WTC11 (cell line): ENCODE measurements around the gene GPR153. TPM values are rescaled to one million over a fixed set of nuclear protein-coding genes. Genes with fewer than 3 reads are reported as not detected.
"Not testable (repeated sequence)": the region's sequence is repeated elsewhere in the genome, so short reads cannot be mapped to it uniquely, and the experiment has no call there.

ENCODE experiments used
- ATAC-seq: fragments of 200-7000 bp; cut with Tn5 transposase; 2 replicates; pipeline ENCODE4 v1.10.0; 2021; ENCODE audit warnings: mild to moderate bottlenecking, moderate library complexity
- CTCF ChIA-PET: fragments of 300-600 bp; sonication (Branson Sonifier 250); formaldehyde crosslinking; loops from one replicate; lab custom pipeline; 2021; ENCODE audit warnings: antibody characterized with exemption; lab: Charles Lee
- POLR2A ChIA-PET: fragments of 350-600 bp; sonication (Branson Sonifier 250); formaldehyde crosslinking; loops from one replicate; lab custom pipeline; 2021; ENCODE audit warnings: antibody characterized with exemption; lab: Charles Lee
- DNase-seq: peaks from one replicate; pipeline ENCODE4 v3.0.0; 2021; ENCODE audit warnings: low spot score
- H3K27ac Mint-ChIP-seq: 2 replicates; pipeline ENCODE4 v1.8.0; 2021; ENCODE audit warnings: mixed read lengths
- H3K27me3 Mint-ChIP-seq: 2 replicates; pipeline ENCODE4 v1.8.0; 2021; ENCODE audit warnings: low read depth, mild to moderate bottlenecking, moderate library complexity, mixed read lengths
- H3K36me3 Mint-ChIP-seq: 2 replicates; pipeline ENCODE4 v1.8.0; 2021; ENCODE audit warnings: mixed read lengths
- H3K4me1 Mint-ChIP-seq: 2 replicates; pipeline ENCODE4 v1.8.0; 2022; ENCODE audit warnings: mixed read lengths
- H3K4me3 Mint-ChIP-seq: 2 replicates; pipeline ENCODE4 v1.8.0; 2021; ENCODE audit warnings: mild to moderate bottlenecking, moderate library complexity, mixed read lengths
- H3K9me3 Mint-ChIP-seq: 2 replicates; pipeline ENCODE4 v1.8.0; 2021; ENCODE audit warnings: mixed read lengths
- CDX4 ChIP-seq: fragments of 250-450 bp; sonication (Bioruptor Pico); IDR thresholded peaks from 2 replicates; pipeline ENCODE4 v1.9.0; 2021; ENCODE audit warnings: moderate library complexity, mild to moderate bottlenecking, inconsistent platforms, borderline replicate concordance
- CREB1 ChIP-seq: sonication (generic); formaldehyde crosslinking; IDR thresholded peaks from 2 replicates; pipeline ENCODE4 v1.8.0; 2023; ENCODE audit warnings: mild to moderate bottlenecking, missing genetic modification reagents
- CTCF ChIP-seq: fragments of 200-600 bp; IDR thresholded peaks from 2 replicates; pipeline ENCODE4 v1.8.0; 2022; ENCODE audit warnings: antibody characterized with exemption
- FOXP1 ChIP-seq: sonication (generic); formaldehyde crosslinking; IDR thresholded peaks from 2 replicates; pipeline ENCODE4 v1.8.0; 2022; ENCODE audit warnings: missing genetic modification reagents, mild to moderate bottlenecking, moderate library complexity, borderline replicate concordance
- GABPB1 ChIP-seq: sonication (generic); formaldehyde crosslinking; IDR thresholded peaks from 2 replicates; pipeline ENCODE4 v1.8.1; 2023; ENCODE audit warnings: mild to moderate bottlenecking, missing genetic modification reagents
- JAZF1 ChIP-seq: fragments of 250-450 bp; sonication (Bioruptor Pico); IDR thresholded peaks from 2 replicates; pipeline ENCODE4 v1.9.0; 2021; ENCODE audit warnings: moderate library complexity, mild to moderate bottlenecking, inconsistent platforms
- MXD4 ChIP-seq: fragments of 250-450 bp; sonication (Bioruptor Pico); IDR thresholded peaks from 2 replicates; pipeline ENCODE4 v1.8.0; 2021; ENCODE audit warnings: mild to moderate bottlenecking, moderate library complexity, borderline replicate concordance
- MYBL2 ChIP-seq: sonication (generic); formaldehyde crosslinking; IDR thresholded peaks from 2 replicates; pipeline ENCODE4 v1.8.1; 2023; ENCODE audit warnings: mild to moderate bottlenecking, moderate library complexity, missing genetic modification reagents
- NFATC4 ChIP-seq: fragments of 250-450 bp; sonication (Bioruptor Pico); IDR thresholded peaks from 2 replicates; pipeline ENCODE4 v1.9.0; 2021; ENCODE audit warnings: mild to moderate bottlenecking
- NFYB ChIP-seq: sonication (generic); formaldehyde crosslinking; conservative IDR thresholded peaks from 2 replicates; pipeline ENCODE4 v1.8.0; 2022; ENCODE audit warnings: low read depth, missing genetic modification reagents
- NR2C2 ChIP-seq: sonication (generic); formaldehyde crosslinking; IDR thresholded peaks from 2 replicates; pipeline ENCODE4 v1.8.0; 2022; ENCODE audit warnings: mild to moderate bottlenecking, missing genetic modification reagents
- SOX15 ChIP-seq: fragments of 250-450 bp; sonication (Bioruptor Pico); IDR thresholded peaks from 2 replicates; pipeline ENCODE4 v1.9.0; 2021; ENCODE audit warnings: mild to moderate bottlenecking
- TEAD1 ChIP-seq: sonication (generic); formaldehyde crosslinking; IDR thresholded peaks from 2 replicates; pipeline ENCODE4 v1.8.0; 2022; ENCODE audit warnings: mild to moderate bottlenecking, missing genetic modification reagents
- TEAD4 ChIP-seq: sonication (generic); formaldehyde crosslinking; IDR thresholded peaks from 2 replicates; pipeline ENCODE4 v1.8.0; 2022; ENCODE audit warnings: mild to moderate bottlenecking, missing genetic modification reagents
- ZNF281 ChIP-seq: sonication (generic); formaldehyde crosslinking; IDR thresholded peaks from 2 replicates; pipeline ENCODE4 v1.8.0; 2023; ENCODE audit warnings: mild to moderate bottlenecking, missing genetic modification reagents
- ZNF317 ChIP-seq: sonication (generic); formaldehyde crosslinking; IDR thresholded peaks from 2 replicates; pipeline ENCODE4 v1.8.1; 2023; ENCODE audit warnings: low read depth, mild to moderate bottlenecking, moderate library complexity, missing genetic modification reagents, borderline replicate concordance
- ZNF396 ChIP-seq: fragments of 250-450 bp; sonication (Bioruptor Pico); IDR thresholded peaks from 2 replicates; pipeline ENCODE4 v1.8.0; 2021; ENCODE audit warnings: mild to moderate bottlenecking, moderate library complexity, borderline replicate concordance
- ZNF512 ChIP-seq: sonication (generic); formaldehyde crosslinking; IDR thresholded peaks from 2 replicates; pipeline ENCODE4 v1.8.1; 2022; ENCODE audit warnings: missing genetic modification reagents, borderline replicate concordance
- total RNA-seq: library from RNA; stranded (reverse); gene quantifications from 3 replicates; pipeline ENCODE4 v1.2.3, GENCODE V29; 2021
- TF ChIP-seq, protein P1 (sequence below): sonication (generic); formaldehyde crosslinking; IDR thresholded peaks from 2 replicates; pipeline ENCODE4 v1.8.1; 2022; ENCODE audit warnings: mild to moderate bottlenecking, moderate library complexity, missing genetic modification reagents
- TF ChIP-seq, protein P2 (sequence below): sonication (generic); formaldehyde crosslinking; IDR thresholded peaks from 2 replicates; pipeline ENCODE4 v1.8.1; 2023; ENCODE audit warnings: mild to moderate bottlenecking, missing genetic modification reagents, borderline replicate concordance

Gene GPR153
- total RNA-seq, 1 experiment from 2014 or later = 13.4 TPM

DNA sequence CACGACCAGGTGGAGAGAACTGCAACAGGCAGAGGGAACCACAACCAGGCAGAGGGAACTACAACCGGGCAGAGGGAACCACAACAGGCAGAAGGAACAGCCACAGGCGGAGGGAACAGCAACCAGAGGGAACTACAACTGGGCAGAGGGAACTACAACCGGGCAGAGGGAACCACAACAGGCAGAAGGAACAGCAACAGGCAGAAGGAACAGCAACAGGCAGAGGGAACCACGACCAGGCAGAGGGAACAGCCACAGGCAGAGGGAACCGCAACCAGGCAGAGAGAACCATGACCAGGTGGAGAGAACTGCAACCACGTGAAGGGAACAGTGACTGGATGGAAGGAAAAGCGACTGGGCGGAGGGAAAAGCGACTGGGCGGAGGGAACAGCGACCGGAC is 47.6 kb upstream of the GPR153 start (continued):
- TF ChIP-seq, protein P1, sequence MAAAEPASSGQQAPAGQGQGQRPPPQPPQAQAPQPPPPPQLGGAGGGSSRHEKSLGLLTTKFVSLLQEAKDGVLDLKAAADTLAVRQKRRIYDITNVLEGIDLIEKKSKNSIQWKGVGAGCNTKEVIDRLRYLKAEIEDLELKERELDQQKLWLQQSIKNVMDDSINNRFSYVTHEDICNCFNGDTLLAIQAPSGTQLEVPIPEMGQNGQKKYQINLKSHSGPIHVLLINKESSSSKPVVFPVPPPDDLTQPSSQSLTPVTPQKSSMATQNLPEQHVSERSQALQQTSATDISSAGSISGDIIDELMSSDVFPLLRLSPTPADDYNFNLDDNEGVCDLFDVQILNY (CRISPR knock-in tag) = no peak
- TF ChIP-seq MYBL2 (CRISPR knock-in tag) = no peak
- TF ChIP-seq FOXP1 (CRISPR knock-in tag) = no peak
- TF ChIP-seq ZNF396 (CRISPR knock-in tag) = no peak
- TF ChIP-seq ZNF281 (CRISPR knock-in tag) = no peak
- TF ChIP-seq, protein P2, sequence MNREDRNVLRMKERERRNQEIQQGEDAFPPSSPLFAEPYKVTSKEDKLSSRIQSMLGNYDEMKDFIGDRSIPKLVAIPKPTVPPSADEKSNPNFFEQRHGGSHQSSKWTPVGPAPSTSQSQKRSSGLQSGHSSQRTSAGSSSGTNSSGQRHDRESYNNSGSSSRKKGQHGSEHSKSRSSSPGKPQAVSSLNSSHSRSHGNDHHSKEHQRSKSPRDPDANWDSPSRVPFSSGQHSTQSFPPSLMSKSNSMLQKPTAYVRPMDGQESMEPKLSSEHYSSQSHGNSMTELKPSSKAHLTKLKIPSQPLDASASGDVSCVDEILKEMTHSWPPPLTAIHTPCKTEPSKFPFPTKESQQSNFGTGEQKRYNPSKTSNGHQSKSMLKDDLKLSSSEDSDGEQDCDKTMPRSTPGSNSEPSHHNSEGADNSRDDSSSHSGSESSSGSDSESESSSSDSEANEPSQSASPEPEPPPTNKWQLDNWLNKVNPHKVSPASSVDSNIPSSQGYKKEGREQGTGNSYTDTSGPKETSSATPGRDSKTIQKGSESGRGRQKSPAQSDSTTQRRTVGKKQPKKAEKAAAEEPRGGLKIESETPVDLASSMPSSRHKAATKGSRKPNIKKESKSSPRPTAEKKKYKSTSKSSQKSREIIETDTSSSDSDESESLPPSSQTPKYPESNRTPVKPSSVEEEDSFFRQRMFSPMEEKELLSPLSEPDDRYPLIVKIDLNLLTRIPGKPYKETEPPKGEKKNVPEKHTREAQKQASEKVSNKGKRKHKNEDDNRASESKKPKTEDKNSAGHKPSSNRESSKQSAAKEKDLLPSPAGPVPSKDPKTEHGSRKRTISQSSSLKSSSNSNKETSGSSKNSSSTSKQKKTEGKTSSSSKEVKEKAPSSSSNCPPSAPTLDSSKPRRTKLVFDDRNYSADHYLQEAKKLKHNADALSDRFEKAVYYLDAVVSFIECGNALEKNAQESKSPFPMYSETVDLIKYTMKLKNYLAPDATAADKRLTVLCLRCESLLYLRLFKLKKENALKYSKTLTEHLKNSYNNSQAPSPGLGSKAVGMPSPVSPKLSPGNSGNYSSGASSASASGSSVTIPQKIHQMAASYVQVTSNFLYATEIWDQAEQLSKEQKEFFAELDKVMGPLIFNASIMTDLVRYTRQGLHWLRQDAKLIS = no peak
- no peak for TF ChIP-seq CDX4 (CRISPR knock-in tag)
- no peak for TF ChIP-seq CTCF

- Mint-ChIP-seq H3K9me3 (peaks cover 36% of the 10 kb centered on the region), H3K36me3 (peaks cover 42% of the 10 kb centered on the region)
- not testable (repeated sequence) for H3K4me1 Mint-ChIP-seq
These were observed 46.8 kb upstream of the GPR153 start for GRCh38 chr1:6307682-6308081.

DNA sequence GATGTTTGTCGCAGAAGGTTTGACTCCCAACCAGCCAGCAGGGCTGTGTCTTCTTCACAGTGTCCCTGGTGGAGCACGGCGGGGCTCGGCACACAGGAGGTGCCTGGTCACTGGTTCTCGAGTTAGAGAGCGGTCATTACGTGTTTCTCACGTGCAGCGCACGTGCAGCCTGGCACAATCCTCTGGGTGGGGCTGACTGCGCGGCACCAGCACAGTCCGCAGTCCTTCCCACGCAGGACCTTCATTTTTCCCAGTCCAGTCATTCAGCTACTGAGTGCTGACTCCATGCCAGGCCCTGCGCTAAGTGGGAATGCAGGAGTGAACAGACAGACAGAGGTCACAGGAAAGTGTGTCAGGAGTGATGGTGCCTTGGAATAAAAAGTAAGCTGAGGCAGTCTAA is 46.2 kb upstream of the GPR153 start:
- CTCF ChIA-PET = no interaction called here
- Mint-ChIP-seq H3K27me3 (no peaks in the 10 kb centered on the region), H3K36me3 (peaks cover 46% of the 10 kb centered on the region), H3K9me3 (peaks cover 36% of the 10 kb centered on the region), H3K4me3 (no peak overlapping the region), H3K27ac (no peak overlapping the region), H3K4me1 (no peaks in the 10 kb centered on the region)
- POLR2A ChIA-PET = no interaction called here
- ATAC-seq (no peak), DNase-seq (no peak)
- TF ChIP-seq MYBL2 (CRISPR knock-in tag) (no peak), SOX15 (CRISPR knock-in tag) (no peak), CREB1 (CRISPR knock-in tag) (no peak), JAZF1 (CRISPR knock-in tag) (no peak), MXD4 (CRISPR knock-in tag) (no peak), NFYB (CRISPR knock-in tag) (no peak), ZNF512 (CRISPR knock-in tag) (no peak), NFATC4 (CRISPR knock-in tag) (no peak), GABPB1 (no peak), CTCF (no peak), TEAD4 (CRISPR knock-in tag) (no peak), ZNF317 (CRISPR knock-in tag) (no peak), NR2C2 (no peak), TEAD1 (CRISPR knock-in tag) (no peak)

More at GRCh38 chr1:6307682-6308081, 46.8 kb upstream of the GPR153 start:
- H3K4me3 Mint-ChIP-seq, DNase-seq, CTCF ChIA-PET, POLR2A ChIA-PET, H3K27me3 Mint-ChIP-seq, ATAC-seq, H3K27ac Mint-ChIP-seq: not testable (repeated sequence)
